A549 (cell line): ENCODE data around the gene KIF21B.

Experiments
- CTCF ChIP-seq: fragments of >200 bp; sonication (Bioruptor Twin); formaldehyde crosslinking; IDR thresholded peaks from 3 replicates; pipeline ENCODE4 v1.5.1; 2016
- EHF ChIP-seq: fragments of 250-450 bp; sonication (Bioruptor Pico); IDR thresholded peaks from 2 replicates; pipeline ENCODE4 v1.5.0; 2020; ENCODE audit warnings: mild to moderate bottlenecking
- HMGXB4 ChIP-seq: fragments of 250-450 bp; sonication (Bioruptor Pico); IDR thresholded peaks from 2 replicates; pipeline ENCODE4 v1.5.0; 2021; ENCODE audit warnings: mild to moderate bottlenecking, moderate library complexity, borderline replicate concordance
- SMC3 ChIP-seq: fragments of >200 bp; sonication (Bioruptor Twin); formaldehyde crosslinking; IDR thresholded peaks from 3 replicates; pipeline ENCODE4 v1.6.1; 2018; ENCODE audit warnings: inconsistent platforms

- no peak for TF ChIP-seq SMC3
- no peak for TF ChIP-seq CTCF
- TF ChIP-seq EHF (CRISPR knock-in tag): no peak
- no peak for TF ChIP-seq HMGXB4
These were observed 13.4 kb downstream of the KIF21B start for GRCh38 chr1:201009962-201010645.
